ENCODE data around the gene GIMAP1. TPM values are rescaled to one million over a fixed set of nuclear protein-coding genes. Genes with fewer than 3 reads are reported as not detected.
"Not testable (repeated sequence)": the region's sequence is repeated elsewhere in the genome, so short reads cannot be mapped to it uniquely, and the experiment has no call there.

GIMAP1 gene
- total RNA-seq (100 to 1,000 TPM; 119 TPM), polyA plus RNA-seq (10 to 100 TPM; 48.0 to 87.4 (median 67.1) TPM), total RNA-seq (9.9 to 195 (median 53.5) reads per million in 6 experiments)

GRCh38 chr7:150716368-150716767 is at the start of gene GIMAP1:
Gene GIMAP1 (plus strand): TSS chr7:150716613. CDS start chr7:150719048, 2,435 bp downstream.
- ATAC-seq (peak; percentile 81 to 91), DNase-seq (peak; percentile 39 to 85 (median 68))
- Mint-ChIP-seq H3K27ac (peak within 1 kb of the TSS; percentile 89 to 99 (median 98)), H3K36me3 (peaks cover 36 to 61% (median 45%) of the 10 kb centered on the region in 3 donors), H3K4me1 (peaks cover 40 to 69% (median 66%) of the 10 kb centered on the region in 4 donors), H3K27me3 (no peaks in the 10 kb centered on the region), H3K9me3 (peaks cover 0 to 16% (median 7%) of the 10 kb centered on the region in 9 donors), H3K4me3 (peak within 1 kb of the TSS; percentile 92 to 100 (median 97))
- POLR2A ChIA-PET = interaction anchor here (0.5 to 11.9 kb wide), 45 partner anchors 8 to 446 kb away, joined by 3 to 323 read pairs (median 6); partner anchors contain the start of genes GIMAP2, GIMAP4, GIMAP5 and GIMAP6

GRCh38 chr7:150668472-150668911 is 47.9 kb upstream of the GIMAP1 start:
- Mint-ChIP-seq H3K27ac (peak overlapping the region; percentile 94 to 100 (median 98)), H3K27me3 (no peaks in the 10 kb centered on the region), H3K36me3 (peaks cover 0 to 24% (median 10%) of the 10 kb centered on the region in 3 donors), H3K9me3 (peaks cover 0 to 37% (median 10%) of the 10 kb centered on the region in 9 donors), H3K4me1 (peaks cover 34 to 93% (median 89%) of the 10 kb centered on the region in 4 donors), H3K4me3 (peak overlapping the region; percentile 60 to 85 (median 78))
- ATAC-seq (peak; percentile 79 to 92), DNase-seq (peak in 9 of 10 donors; percentile 41 to 86 (median 71))
- POLR2A ChIA-PET = interaction anchor here (0.6 to 10.1 kb wide), 35 partner anchors 8 to 219 kb away, joined by 3 to 122 read pairs (median 7); partner anchors contain the start of genes GIMAP1, GIMAP2, GIMAP4 and GIMAP5

GRCh38 chr7:150668977-150669376 is 47.4 kb upstream of the GIMAP1 start:
- peak overlapping the region; percentile 94 to 100 (median 98) for H3K27ac Mint-ChIP-seq
- POLR2A ChIA-PET = interaction anchor here (0.6 to 10.1 kb wide), 31 partner anchors 8 to 220 kb away, joined by 3 to 122 read pairs (median 7); partner anchors contain the start of genes GIMAP1, GIMAP2, GIMAP4 and GIMAP5
- H3K36me3 Mint-ChIP-seq = peaks cover 0 to 24% (median 10%) of the 10 kb centered on the region in 3 donors
- no peak for ATAC-seq
- no peaks in the 10 kb centered on the region for H3K27me3 Mint-ChIP-seq
- peaks cover 33 to 91% (median 85%) of the 10 kb centered on the region in 4 donors for H3K4me1 Mint-ChIP-seq
- DNase-seq = no peak
- H3K9me3 Mint-ChIP-seq = peaks cover 0 to 37% (median 10%) of the 10 kb centered on the region in 9 donors
- H3K4me3 Mint-ChIP-seq = peak overlapping the region; percentile 6 to 85 (median 78)

- Mint-ChIP-seq H3K4me1 (peaks cover 27 to 86% (median 80%) of the 10 kb centered on the region in 4 donors), H3K27ac (peak overlapping the region in 9 of 10 donors; percentile 38 to 94 (median 85)), H3K9me3 (peaks cover 0 to 37% (median 10%) of the 10 kb centered on the region in 9 donors), H3K4me3 (peak overlapping the region in 4 of 10 donors; percentile 38 to 57 (median 46)), H3K36me3 (peaks cover 0 to 24% (median 10%) of the 10 kb centered on the region in 3 donors)
- not testable (repeated sequence) for H3K27me3 Mint-ChIP-seq, ATAC-seq, DNase-seq
- POLR2A ChIA-PET = interaction anchor here (0.9 to 10.1 kb wide), 10 partner anchors 8 to 121 kb away, joined by 3 to 122 read pairs (median 4); partner anchors contain the start of genes GIMAP1, GIMAP2, GIMAP4 and GIMAP6
These were observed 44.4 kb upstream of the GIMAP1 start for GRCh38 chr7:150671798-150672585.

GRCh38 chr7:150675714-150676113 is 40.7 kb upstream of the GIMAP1 start:
- ATAC-seq (no peak), DNase-seq (no peak)
- H3K27me3 Mint-ChIP-seq = no peaks in the 10 kb centered on the region
- H3K4me3 Mint-ChIP-seq = peak overlapping the region; percentile 16 to 81 (median 61)
- POLR2A ChIA-PET = interaction anchor here (0.7 to 6.1 kb wide), 17 partner anchors 7 to 225 kb away, joined by 3 to 61 read pairs (median 5); partner anchors contain the start of genes GIMAP1, GIMAP2, GIMAP4 and GIMAP5
- peaks cover 24 to 80% (median 77%) of the 10 kb centered on the region in 4 donors for H3K4me1 Mint-ChIP-seq
- H3K9me3 Mint-ChIP-seq = peaks cover 0 to 51% (median 10%) of the 10 kb centered on the region in 9 donors
- H3K27ac Mint-ChIP-seq = peak overlapping the region; percentile 91 to 99 (median 95)
- peaks cover 11 to 34% (median 18%) of the 10 kb centered on the region in 3 donors for H3K36me3 Mint-ChIP-seq

GRCh38 chr7:150676276-150676675 is 40.1 kb upstream of the GIMAP1 start:
- peak; percentile 4 to 7 for ATAC-seq
- not testable (repeated sequence) for DNase-seq, H3K27me3 Mint-ChIP-seq
- H3K36me3 Mint-ChIP-seq = peaks cover 14 to 37% (median 22%) of the 10 kb centered on the region in 3 donors
- POLR2A ChIA-PET = interaction anchor here (0.7 to 6.1 kb wide), 21 partner anchors 8 to 226 kb away, joined by 3 to 61 read pairs (median 6); partner anchors contain the start of genes GIMAP1, GIMAP2, GIMAP4 and GIMAP5
- peaks cover 21 to 80% (median 76%) of the 10 kb centered on the region in 4 donors for H3K4me1 Mint-ChIP-seq
- H3K4me3 Mint-ChIP-seq = peak overlapping the region; percentile 61 to 84 (median 78)
- peak overlapping the region; percentile 93 to 99 (median 96) for H3K27ac Mint-ChIP-seq
- H3K9me3 Mint-ChIP-seq = peaks cover 0 to 51% (median 14%) of the 10 kb centered on the region in 9 donors

- POLR2A ChIA-PET = interaction anchor here (0.7 to 6.1 kb wide), 22 partner anchors 9 to 195 kb away, joined by 3 to 61 read pairs (median 6); partner anchors contain the start of genes GIMAP1, GIMAP2, GIMAP4 and GIMAP5
- H3K36me3 Mint-ChIP-seq = peaks cover 14 to 36% (median 22%) of the 10 kb centered on the region in 3 donors
These were observed 39.6 kb upstream of the GIMAP1 start for GRCh38 chr7:150676854-150677253.

GRCh38 chr7:150678601-150679000 is 37.8 kb upstream of the GIMAP1 start:
- Mint-ChIP-seq H3K36me3 (peaks cover 17 to 37% (median 21%) of the 10 kb centered on the region in 3 donors), H3K9me3 (peaks cover 0 to 54% (median 20%) of the 10 kb centered on the region in 9 donors), H3K27ac (peak overlapping the region; percentile 88 to 99 (median 94)), H3K4me1 (peaks cover 28 to 83% (median 78%) of the 10 kb centered on the region in 4 donors), H3K4me3 (peak overlapping the region in 9 of 10 donors; percentile 3 to 80 (median 66))
- not testable (repeated sequence) for H3K27me3 Mint-ChIP-seq, ATAC-seq
- POLR2A ChIA-PET = interaction anchor here (0.7 to 6.1 kb wide), 12 partner anchors 9 to 109 kb away, joined by 3 to 61 read pairs (median 5); partner anchors contain the start of genes GIMAP1, GIMAP4 and GIMAP6
- peak in 3 of 10 donors; percentile 14 to 57 (median 42) for DNase-seq

More at GRCh38 chr7:150676854-150677253, 39.6 kb upstream of the GIMAP1 start:
- DNase-seq (peak in 8 of 10 donors; percentile 41 to 84 (median 60)), ATAC-seq (peak; percentile 88 to 95)
- H3K27me3 Mint-ChIP-seq = not testable (repeated sequence)
- peaks cover 24 to 79% (median 76%) of the 10 kb centered on the region in 4 donors for H3K4me1 Mint-ChIP-seq
- H3K4me3 Mint-ChIP-seq = peak overlapping the region; percentile 61 to 84 (median 78)
- H3K9me3 Mint-ChIP-seq = peaks cover 0 to 51% (median 20%) of the 10 kb centered on the region in 9 donors
- H3K27ac Mint-ChIP-seq = peak overlapping the region; percentile 93 to 99 (median 96)

GRCh38 chr7:150680364-150680763 is 36.0 kb upstream of the GIMAP1 start:
- DNase-seq, ATAC-seq, H3K27me3 Mint-ChIP-seq: not testable (repeated sequence)
- POLR2A ChIA-PET = interaction anchor here (0.6 to 6.1 kb wide), 9 partner anchors 12 to 230 kb away, joined by 3 to 46 read pairs (median 7); partner anchors contain the start of genes GIMAP1, GIMAP6 and GIMAP8
- H3K27ac Mint-ChIP-seq = peak overlapping the region in 5 of 10 donors; percentile 85 to 100 (median 88)
- peaks cover 0 to 58% (median 20%) of the 10 kb centered on the region in 9 donors for H3K9me3 Mint-ChIP-seq
- peak overlapping the region in 4 of 10 donors; percentile 20 to 58 (median 36) for H3K4me3 Mint-ChIP-seq
- H3K4me1 Mint-ChIP-seq = peaks cover 37 to 92% (median 83%) of the 10 kb centered on the region in 4 donors
- peaks cover 17 to 37% (median 25%) of the 10 kb centered on the region in 3 donors for H3K36me3 Mint-ChIP-seq

GRCh38 chr7:150685219-150686029 is 31.0 kb upstream of the GIMAP1 start, which contains the start of gene GIMAP2:
Gene GIMAP2 (plus strand): TSS chr7:150685706. CDS start chr7:150687060, 1,354 bp downstream.
- POLR2A ChIA-PET = interaction anchor here (0.7 to 9.2 kb wide), 40 partner anchors 9 to 236 kb away, joined by 3 to 273 read pairs (median 8); partner anchors contain the start of genes GIMAP1, GIMAP4, GIMAP5 and GIMAP6
- Mint-ChIP-seq H3K9me3 (peaks cover 8 to 59% (median 25%) of the 10 kb centered on the region in 9 donors), H3K27ac (peak within 1 kb of the TSS; percentile 95 to 100 (median 98)), H3K36me3 (peaks cover 49 to 64% (median 51%) of the 10 kb centered on the region in 3 donors), H3K4me3 (peak within 1 kb of the TSS; percentile 94 to 100 (median 97)), H3K27me3 (no peaks in the 10 kb centered on the region), H3K4me1 (peaks cover 46 to 93% (median 80%) of the 10 kb centered on the region in 4 donors)
- peak in 5 of 10 donors; percentile 7 to 68 (median 58) for DNase-seq
- ATAC-seq = peak; percentile 71 to 89

All from naive thymus-derived CD8-positive, alpha-beta T cell (primary cell).